Mammary epithelial cell (primary cell): ENCODE measurements around the gene MVP.

Experiments used
- EZH2 ChIP-seq: IDR thresholded peaks from 2 replicates; pipeline ENCODE4 v1.6.1; 2012; ENCODE audit warnings: low read length, inconsistent platforms, borderline replicate concordance
- TF ChIP-seq, protein P1 (sequence below), 2 donors: IDR thresholded peaks in 1 of 2; conservative IDR thresholded peaks in 1 of 2; 2 replicates each; pipeline ENCODE4 v1.5.1; 2011 to 2012; ENCODE audit warnings: inconsistent platforms in 2 of 2, low read length in 2 of 2, mild to moderate bottlenecking in 2 of 2, control low read depth in 1 of 2, low read depth in 1 of 2; ENCODE audit not compliant: insufficient read depth in 1 of 2; ENCODE audit errors: extremely low read depth in 1 of 2

DNA sequence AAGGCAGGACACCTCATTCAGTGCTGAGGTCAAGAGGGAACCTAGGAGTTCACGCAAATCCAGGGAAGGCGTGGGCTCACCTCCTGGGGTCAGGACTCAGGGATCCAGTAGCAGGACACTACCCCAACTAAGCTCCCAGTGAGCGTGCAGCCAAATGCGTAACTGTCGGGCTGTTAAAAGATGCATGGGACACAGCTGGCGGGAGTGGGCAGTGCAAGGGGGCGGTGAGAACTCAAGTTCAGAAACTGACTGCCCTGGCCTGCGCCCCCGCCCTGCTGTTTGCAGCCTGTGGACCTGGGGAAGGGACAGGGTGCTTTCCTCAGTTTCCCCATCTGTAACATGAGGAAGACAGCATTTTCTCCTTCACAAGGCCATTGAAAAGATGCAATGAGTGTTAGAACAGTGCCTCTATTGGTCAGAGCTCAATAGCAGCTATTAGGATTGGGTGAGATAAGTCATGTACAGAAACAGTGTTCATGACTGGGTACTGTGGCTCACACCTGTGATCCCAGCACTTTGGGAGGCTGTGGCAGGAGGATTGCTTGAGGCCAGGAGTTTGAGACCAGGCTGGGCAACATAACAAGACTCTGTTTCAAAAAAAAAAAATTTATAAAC is 22.6 kb downstream of the MVP start:
- TF ChIP-seq, protein P1, sequence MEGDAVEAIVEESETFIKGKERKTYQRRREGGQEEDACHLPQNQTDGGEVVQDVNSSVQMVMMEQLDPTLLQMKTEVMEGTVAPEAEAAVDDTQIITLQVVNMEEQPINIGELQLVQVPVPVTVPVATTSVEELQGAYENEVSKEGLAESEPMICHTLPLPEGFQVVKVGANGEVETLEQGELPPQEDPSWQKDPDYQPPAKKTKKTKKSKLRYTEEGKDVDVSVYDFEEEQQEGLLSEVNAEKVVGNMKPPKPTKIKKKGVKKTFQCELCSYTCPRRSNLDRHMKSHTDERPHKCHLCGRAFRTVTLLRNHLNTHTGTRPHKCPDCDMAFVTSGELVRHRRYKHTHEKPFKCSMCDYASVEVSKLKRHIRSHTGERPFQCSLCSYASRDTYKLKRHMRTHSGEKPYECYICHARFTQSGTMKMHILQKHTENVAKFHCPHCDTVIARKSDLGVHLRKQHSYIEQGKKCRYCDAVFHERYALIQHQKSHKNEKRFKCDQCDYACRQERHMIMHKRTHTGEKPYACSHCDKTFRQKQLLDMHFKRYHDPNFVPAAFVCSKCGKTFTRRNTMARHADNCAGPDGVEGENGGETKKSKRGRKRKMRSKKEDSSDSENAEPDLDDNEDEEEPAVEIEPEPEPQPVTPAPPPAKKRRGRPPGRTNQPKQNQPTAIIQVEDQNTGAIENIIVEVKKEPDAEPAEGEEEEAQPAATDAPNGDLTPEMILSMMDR (conservative IDR thresholded peaks at IDR 0.05 in 1 of 2, IDR thresholded peaks at IDR 0.05 in 1 of 2; ENCODE audit: extremely low read depth in 1 of 2, insufficient read depth in 1 of 2, low read depth in 1 of 2, low read length in 2 of 2), result peak; percentile 5
- TF ChIP-seq EZH2, result no peak
